ENCODE results near the gene TBX21. TPM values are rescaled to one million over a fixed set of nuclear protein-coding genes. Genes with fewer than 3 reads are reported as not detected.

Gene TBX21
- total RNA-seq, 1 experiment from 2014 or later, result 0.15 TPM

DNA sequence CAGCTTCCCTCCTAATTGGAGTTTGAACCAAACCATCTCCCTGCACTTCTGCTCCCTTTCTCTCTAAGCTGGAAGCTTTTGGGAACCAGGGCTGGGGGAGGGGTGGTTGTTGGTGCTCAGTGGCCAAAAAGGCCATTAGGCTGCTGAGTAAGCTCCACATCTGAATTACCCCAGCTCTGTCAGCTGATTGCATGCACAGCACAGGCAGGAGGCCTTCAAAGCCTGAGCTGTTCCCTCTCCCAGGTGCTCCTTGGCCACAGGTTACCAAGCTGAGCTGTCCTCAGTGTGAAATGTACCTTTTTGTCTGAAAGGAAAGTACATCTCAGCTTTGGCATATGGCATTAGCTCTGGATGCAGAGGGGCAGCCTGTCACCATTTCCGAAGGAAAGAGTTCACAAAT is 45.3 kb upstream of the TBX21 start:
- ATAC-seq (peak; percentile 71), DNase-seq (ENCODE audit: low spot score) (peak; percentile 42)
- CTCF ChIA-PET, result interaction anchor here (1.0 to 1.7 kb wide), 14 partner anchors 9 to 160 kb away, joined by 3 to 11 read pairs (median 6); partner anchors contain the start of gene TBX21
- POLR2A ChIA-PET, result interaction anchor here (0.7 to 1.1 kb wide), 4 partner anchors 9 to 37 kb away, joined by 3 to 7 read pairs (median 4); partner anchors contain the start of gene KPNB1
- H3K27me3 Mint-ChIP-seq (ENCODE audit: low read depth), result no peaks in the 10 kb centered on the region
- TF ChIP-seq NR1H2 (CRISPR knock-in tag; IDR thresholded peaks at IDR 0.05) (no peak), SOX15 (CRISPR knock-in tag; IDR thresholded peaks at IDR 0.05) (no peak), USF1 (CRISPR knock-in tag; IDR thresholded peaks at IDR 0.05) (peak; percentile 43; the same call in 1 of the 2 replicates), SP1 (CRISPR knock-in tag; conservative IDR thresholded peaks at IDR 0.05) (no peak), ZNF121 (CRISPR knock-in tag; IDR thresholded peaks at IDR 0.05) (0 out of 2 replicates have a peak, but pooled peaks have one; percentile 41), FOXP1 (CRISPR knock-in tag; IDR thresholded peaks at IDR 0.05; ENCODE audit: borderline replicate concordance) (no peak), CDX4 (CRISPR knock-in tag; IDR thresholded peaks at IDR 0.05; ENCODE audit: borderline replicate concordance) (no peak), TP53 (CRISPR knock-in tag; IDR thresholded peaks at IDR 0.05) (no peak), GRHL2 (CRISPR knock-in tag; IDR thresholded peaks at IDR 0.05; ENCODE audit: insufficient replicate concordance, severe bottlenecking) (no peak), ZBTB21 (CRISPR knock-in tag; IDR thresholded peaks at IDR 0.05; ENCODE audit: borderline replicate concordance) (no peak), MLX (CRISPR knock-in tag; IDR thresholded peaks at IDR 0.05) (no peak), NFYB (CRISPR knock-in tag; conservative IDR thresholded peaks at IDR 0.05; ENCODE audit: low read depth) (no peak), CREM (CRISPR knock-in tag; IDR thresholded peaks at IDR 0.05) (no peak), ELF4 (CRISPR knock-in tag; IDR thresholded peaks at IDR 0.05; ENCODE audit: low read depth) (no peak), PRRX2 (CRISPR knock-in tag; IDR thresholded peaks at IDR 0.05) (peak; percentile 48; the same call in 1 of the 2 replicates), JAZF1 (CRISPR knock-in tag; IDR thresholded peaks at IDR 0.05) (no peak), CREB1 (CRISPR knock-in tag; IDR thresholded peaks at IDR 0.05) (no peak), MXD4 (CRISPR knock-in tag; IDR thresholded peaks at IDR 0.05; ENCODE audit: borderline replicate concordance) (no peak), KAT7 (CRISPR knock-in tag; IDR thresholded peaks at IDR 0.05; ENCODE audit: borderline replicate concordance) (no peak), ZNF423 (CRISPR knock-in tag; IDR thresholded peaks at IDR 0.05) (no peak), ZNF138 (CRISPR knock-in tag; conservative IDR thresholded peaks at IDR 0.05) (no peak), ZNF232 (CRISPR knock-in tag; IDR thresholded peaks at IDR 0.05) (no peak), IRF2 (CRISPR knock-in tag; IDR thresholded peaks at IDR 0.05; ENCODE audit: borderline replicate concordance, low read depth) (no peak)
- TF ChIP-seq, protein P1, sequence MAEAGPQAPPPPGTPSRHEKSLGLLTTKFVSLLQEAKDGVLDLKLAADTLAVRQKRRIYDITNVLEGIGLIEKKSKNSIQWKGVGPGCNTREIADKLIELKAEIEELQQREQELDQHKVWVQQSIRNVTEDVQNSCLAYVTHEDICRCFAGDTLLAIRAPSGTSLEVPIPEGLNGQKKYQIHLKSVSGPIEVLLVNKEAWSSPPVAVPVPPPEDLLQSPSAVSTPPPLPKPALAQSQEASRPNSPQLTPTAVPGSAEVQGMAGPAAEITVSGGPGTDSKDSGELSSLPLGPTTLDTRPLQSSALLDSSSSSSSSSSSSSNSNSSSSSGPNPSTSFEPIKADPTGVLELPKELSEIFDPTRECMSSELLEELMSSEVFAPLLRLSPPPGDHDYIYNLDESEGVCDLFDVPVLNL (CRISPR knock-in tag; IDR thresholded peaks at IDR 0.05; ENCODE audit: borderline replicate concordance, low read depth), result no peak
- TF ChIP-seq, protein P2, sequence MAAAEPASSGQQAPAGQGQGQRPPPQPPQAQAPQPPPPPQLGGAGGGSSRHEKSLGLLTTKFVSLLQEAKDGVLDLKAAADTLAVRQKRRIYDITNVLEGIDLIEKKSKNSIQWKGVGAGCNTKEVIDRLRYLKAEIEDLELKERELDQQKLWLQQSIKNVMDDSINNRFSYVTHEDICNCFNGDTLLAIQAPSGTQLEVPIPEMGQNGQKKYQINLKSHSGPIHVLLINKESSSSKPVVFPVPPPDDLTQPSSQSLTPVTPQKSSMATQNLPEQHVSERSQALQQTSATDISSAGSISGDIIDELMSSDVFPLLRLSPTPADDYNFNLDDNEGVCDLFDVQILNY (CRISPR knock-in tag; IDR thresholded peaks at IDR 0.05), result no peak
- TF ChIP-seq, protein P3, sequence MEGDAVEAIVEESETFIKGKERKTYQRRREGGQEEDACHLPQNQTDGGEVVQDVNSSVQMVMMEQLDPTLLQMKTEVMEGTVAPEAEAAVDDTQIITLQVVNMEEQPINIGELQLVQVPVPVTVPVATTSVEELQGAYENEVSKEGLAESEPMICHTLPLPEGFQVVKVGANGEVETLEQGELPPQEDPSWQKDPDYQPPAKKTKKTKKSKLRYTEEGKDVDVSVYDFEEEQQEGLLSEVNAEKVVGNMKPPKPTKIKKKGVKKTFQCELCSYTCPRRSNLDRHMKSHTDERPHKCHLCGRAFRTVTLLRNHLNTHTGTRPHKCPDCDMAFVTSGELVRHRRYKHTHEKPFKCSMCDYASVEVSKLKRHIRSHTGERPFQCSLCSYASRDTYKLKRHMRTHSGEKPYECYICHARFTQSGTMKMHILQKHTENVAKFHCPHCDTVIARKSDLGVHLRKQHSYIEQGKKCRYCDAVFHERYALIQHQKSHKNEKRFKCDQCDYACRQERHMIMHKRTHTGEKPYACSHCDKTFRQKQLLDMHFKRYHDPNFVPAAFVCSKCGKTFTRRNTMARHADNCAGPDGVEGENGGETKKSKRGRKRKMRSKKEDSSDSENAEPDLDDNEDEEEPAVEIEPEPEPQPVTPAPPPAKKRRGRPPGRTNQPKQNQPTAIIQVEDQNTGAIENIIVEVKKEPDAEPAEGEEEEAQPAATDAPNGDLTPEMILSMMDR (IDR thresholded peaks at IDR 0.05), result no peak
- TF ChIP-seq, protein P4, sequence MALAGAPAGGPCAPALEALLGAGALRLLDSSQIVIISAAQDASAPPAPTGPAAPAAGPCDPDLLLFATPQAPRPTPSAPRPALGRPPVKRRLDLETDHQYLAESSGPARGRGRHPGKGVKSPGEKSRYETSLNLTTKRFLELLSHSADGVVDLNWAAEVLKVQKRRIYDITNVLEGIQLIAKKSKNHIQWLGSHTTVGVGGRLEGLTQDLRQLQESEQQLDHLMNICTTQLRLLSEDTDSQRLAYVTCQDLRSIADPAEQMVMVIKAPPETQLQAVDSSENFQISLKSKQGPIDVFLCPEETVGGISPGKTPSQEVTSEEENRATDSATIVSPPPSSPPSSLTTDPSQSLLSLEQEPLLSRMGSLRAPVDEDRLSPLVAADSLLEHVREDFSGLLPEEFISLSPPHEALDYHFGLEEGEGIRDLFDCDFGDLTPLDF (CRISPR knock-in tag; IDR thresholded peaks at IDR 0.05), result no peak
- peaks cover 46% of the 10 kb centered on the region for H3K4me1 Mint-ChIP-seq
- peak overlapping the region; percentile 82 for H3K27ac Mint-ChIP-seq
- no peak overlapping the region for H3K4me3 Mint-ChIP-seq
- H3K36me3 Mint-ChIP-seq, result peaks cover 14% of the 10 kb centered on the region
- no peaks in the 10 kb centered on the region for H3K9me3 Mint-ChIP-seq
